LNCaP clone FGC (cell line): ENCODE measurements around the gene TMEM63A.

Experiments
- DNase-seq: peaks from one replicate; pipeline ENCODE4 v3.0.0-alpha.2; 2011; ENCODE audit warnings: low read depth
- H3K4me3 ChIP-seq: 2 replicates; pipeline ENCODE4 v1.5.1; 2011; ENCODE audit warnings: mild to moderate bottlenecking, low read depth, low read length, control low read depth
- CTCF ChIP-seq: IDR thresholded peaks from 2 replicates; pipeline ENCODE4 v1.5.1; 2012; ENCODE audit warnings: mild to moderate bottlenecking; ENCODE audit not compliant: control insufficient read depth, insufficient read depth; ENCODE audit errors: extremely low read depth

The TMEM63A gene

GRCh38 chr1:225848030-225848955, 33.9 kb downstream of the TMEM63A start:
- no peak for DNase-seq
- TF ChIP-seq CTCF, result no peak
- no peak overlapping the region for H3K4me3 ChIP-seq

- no peak for TF ChIP-seq CTCF
- DNase-seq, result peak; percentile 44
- no peak overlapping the region for H3K4me3 ChIP-seq
These were observed 34.6 kb downstream of the TMEM63A start for GRCh38 chr1:225847610-225848009.

GRCh38 chr1:225846331-225847310, 35.6 kb downstream of the TMEM63A start:
- no peak for TF ChIP-seq CTCF
- no peak for DNase-seq
- no peak overlapping the region for H3K4me3 ChIP-seq

GRCh38 chr1:225845571-225846259, 36.5 kb downstream of the TMEM63A start:
- peak; percentile 61 for DNase-seq
- H3K4me3 ChIP-seq, result no peak overlapping the region
- TF ChIP-seq CTCF, result peak; percentile 88

- DNase-seq, result no peak
- no peak for TF ChIP-seq CTCF
- no peak overlapping the region for H3K4me3 ChIP-seq
These were observed 37.1 kb downstream of the TMEM63A start for GRCh38 chr1:225845097-225845496.
